HTERT RPE-1 (cell line): Measurements from ENCODE around the gene CACUL1.

Experiments
- in situ Hi-C: fragments of 300-500 bp; cut with MboI; formaldehyde crosslinking; loops from 4 replicates; pipeline ENCODE4 v1.14.3; 2020; ENCODE audit warnings: low sequenced_read_pairs

CACUL1 gene

DNA sequence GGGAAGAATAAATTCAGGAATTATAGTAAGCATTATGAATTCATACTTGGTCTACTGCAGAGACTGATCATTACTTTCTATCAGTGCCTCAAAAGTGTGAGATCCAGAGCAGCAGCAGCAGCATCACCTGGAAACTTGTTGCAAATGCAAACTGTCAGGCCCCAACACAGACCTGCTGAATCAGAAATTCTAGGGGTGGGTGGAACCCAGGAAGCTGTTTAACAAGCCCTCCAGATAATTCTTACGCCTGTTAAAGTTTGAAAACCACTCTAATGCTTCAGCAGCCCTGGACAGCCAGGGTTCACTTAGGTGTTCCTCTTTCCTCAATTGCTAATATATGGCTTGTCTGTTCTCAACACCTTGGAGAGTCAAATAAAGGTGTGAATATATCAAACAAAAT, 19.5 kb downstream of the CACUL1 start:
- in situ Hi-C loops = no loop called here

DNA sequence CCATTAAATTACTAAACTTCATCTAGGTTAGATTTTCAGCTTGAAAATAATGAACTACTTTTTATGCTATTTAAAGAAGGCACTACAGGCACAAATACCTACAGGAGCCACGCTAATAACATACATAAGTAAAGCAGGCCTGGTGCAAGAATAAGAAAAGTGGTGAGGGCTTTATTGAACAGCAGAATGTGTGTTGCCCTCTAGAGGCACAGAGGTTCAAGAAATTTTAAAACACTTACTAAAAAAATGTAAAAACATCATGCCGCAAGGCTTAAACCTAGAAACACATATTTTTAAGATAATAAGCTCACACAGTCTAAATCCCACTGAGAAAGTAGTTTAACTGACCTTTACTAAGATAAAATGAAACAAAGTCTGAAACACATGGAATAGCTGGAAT, 20.3 kb downstream of the CACUL1 start:
- in situ Hi-C loops = no loop called here

DNA sequence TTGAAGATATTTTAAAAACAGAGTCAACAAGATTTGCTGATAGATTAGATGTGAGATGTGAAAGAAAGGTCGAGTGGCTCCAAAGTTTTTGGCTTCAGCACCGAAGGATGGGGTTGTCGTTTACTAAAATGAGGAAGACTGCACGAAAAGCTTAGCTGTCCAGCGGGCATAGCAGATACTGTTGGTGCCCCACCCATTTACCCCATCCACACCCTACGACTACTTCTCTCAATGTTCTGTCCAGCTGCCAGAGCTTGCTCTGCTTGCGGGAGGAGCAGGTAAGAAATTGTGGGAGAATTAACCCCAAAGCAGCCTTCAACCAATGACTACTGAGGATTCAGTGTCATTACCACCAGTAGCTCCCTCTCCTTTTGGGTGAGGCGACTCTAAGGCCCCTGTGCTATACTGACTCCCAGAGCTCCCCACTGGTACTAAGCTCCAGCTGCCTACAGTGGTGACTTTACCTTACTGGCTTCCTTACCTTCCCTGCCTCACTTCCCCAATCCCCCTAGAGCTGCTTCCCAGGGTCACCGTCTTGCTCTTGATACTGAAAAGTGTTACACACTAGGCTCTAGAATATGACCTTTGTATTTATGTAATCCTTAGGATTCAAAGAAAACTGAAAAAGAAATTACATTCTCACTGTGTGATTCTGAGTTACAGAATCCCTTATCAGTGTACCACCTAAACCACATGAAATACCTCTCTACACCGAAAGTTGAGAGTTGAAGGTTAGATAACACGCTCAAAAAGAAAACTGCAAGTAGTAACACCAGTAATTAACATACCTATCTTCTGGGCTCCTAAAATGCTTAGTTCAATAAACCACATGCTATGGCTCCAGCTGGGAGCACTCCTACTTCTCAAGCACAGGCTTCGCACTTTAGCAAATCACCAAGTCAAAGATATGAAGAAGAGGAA, 22.3 kb downstream of the CACUL1 start:
- in situ Hi-C loops = no loop called here

GRCh38 chr10:118730756-118731456, 23.9 kb downstream of the CACUL1 start:
- in situ Hi-C loops = no loop called here

DNA sequence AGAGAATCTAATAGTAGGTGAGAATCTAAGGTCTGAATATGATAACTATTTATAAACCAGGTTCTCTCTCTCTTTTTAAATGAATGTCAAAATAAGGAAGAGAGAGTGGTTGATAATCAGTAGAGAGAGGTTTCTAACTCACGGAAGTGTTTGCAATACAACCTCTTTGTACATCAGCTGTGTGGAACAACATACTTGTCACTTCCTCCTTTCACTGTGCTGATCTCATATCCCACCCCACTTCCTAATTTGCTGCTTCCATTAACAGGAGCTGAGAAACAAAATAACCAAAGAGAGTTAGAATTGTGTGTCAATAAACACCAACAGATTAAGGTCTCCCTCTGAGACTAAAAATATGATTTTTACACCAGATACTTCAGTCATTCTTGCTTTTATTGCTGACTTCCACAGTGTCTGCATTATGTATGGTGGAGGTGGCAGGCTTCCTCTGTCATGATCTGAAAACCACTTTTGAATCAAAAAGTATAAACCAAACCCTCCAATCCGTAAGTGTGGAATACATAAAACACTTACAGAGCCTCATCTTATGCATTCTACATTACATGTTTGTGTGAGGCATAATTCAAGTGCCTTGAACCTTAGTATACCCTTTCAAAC, 25.0 kb downstream of the CACUL1 start:
- in situ Hi-C loops = no loop called here

DNA sequence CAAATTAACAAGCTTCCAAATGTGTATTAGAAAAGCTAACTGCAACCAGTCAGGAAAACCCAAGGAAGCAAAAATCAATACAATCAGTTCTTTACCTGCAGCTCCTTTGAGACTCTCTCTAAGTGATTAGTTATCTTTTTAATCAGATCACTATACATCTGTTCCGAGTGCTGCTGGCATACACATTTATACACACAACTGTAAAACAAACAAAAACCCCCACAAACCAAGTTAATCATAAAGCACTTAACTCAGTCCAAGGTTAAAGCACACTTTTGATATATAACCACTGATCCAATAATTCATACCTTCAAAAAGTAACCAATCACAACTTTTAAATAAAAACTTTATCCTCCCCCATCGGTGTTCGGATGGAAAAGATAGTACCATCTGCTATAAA, 25.6 kb downstream of the CACUL1 start:
- in situ Hi-C loops = no loop called here

DNA sequence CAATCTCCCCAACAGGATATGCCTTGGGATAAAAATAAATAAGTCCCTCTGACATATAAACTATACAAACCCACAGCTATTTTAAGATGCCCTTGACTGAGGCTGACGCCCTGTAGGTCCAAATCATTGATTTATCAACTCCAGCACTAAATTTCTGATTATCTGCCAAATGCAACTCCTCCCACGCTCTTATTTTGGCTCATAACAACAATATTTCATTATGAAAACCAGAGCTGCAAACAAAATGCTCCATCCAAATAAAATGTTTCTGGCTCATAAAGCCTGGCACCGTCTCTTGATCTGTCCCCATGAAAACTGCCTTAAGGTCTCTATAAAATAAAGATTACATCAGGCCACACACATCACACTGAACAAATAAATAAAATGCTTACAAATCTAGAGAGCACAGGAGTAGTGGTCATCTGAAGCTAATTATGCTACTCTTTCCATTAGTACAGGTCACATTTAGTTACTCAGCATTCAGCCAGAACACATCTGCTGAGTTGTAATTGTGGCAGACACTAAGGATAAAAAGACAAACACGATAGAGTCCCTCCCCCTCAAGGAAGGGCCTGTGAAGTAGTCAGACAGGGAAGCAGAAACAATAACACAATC, 28.8 kb downstream of the CACUL1 start:
- in situ Hi-C loops = no loop called here

- in situ Hi-C loops = no loop called here
These were observed 31.3 kb downstream of the CACUL1 start for GRCh38 chr10:118723466-118723865.

DNA sequence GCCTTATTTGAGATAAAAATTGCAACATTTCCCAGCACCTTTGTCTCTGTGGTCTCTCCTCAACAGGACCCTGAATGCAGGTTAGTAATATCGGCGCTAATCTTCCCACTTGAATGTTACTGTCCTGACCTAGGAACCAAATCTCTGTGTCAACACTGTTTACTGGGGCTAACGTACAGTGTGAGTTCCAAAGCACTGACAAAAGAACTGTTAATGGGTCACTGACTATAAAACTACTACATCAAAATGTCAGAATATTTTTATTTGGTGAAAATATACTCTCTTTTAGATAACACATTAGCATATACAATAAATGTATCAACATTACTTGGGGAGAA, 33.3 kb downstream of the CACUL1 start:
- in situ Hi-C loops = no loop called here

GRCh38 chr10:118720685-118721538, 33.9 kb downstream of the CACUL1 start:
- in situ Hi-C loops = no loop called here

DNA sequence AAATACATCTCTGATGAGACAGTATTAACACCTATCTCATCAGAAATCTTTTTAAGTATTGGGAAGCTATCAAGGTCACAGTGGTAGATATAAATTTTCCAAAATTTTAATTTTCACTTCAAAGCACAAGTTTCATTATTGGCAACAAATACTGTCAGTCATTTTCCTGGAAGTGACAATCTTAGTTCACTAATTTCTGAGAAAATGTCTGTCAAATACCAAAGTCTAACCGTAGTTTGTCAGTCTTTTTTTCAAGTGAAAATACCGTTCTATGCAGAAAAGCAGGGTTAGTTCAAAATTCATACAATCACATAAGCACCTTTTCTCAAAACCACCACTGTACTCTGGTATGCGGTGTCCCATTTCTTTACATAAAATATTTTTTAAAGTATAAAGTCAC, 40.4 kb downstream of the CACUL1 start:
- in situ Hi-C loops = no loop called here

- in situ Hi-C loops = no loop called here
These were observed 41.7 kb downstream of the CACUL1 start for GRCh38 chr10:118712930-118713634.

DNA sequence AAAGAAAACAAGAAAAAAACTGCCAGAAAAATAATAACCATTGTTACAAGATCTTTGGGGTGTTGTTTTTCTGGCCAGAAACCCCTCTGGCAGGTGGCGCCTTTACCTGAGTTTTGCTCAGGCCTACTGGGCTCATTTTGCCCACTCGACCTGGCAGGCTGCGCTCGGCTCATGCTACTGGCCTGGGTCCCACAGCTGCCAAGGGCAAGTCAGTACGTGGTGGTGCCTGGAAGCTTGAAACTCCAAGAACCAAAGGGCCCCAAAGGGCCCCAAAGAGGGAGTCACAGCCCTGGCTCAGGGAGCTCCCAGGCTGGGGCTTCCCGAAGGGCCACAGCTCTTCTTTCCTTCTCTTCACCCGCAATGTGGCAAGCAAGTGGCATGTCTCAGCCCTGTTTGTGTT, 42.7 kb downstream of the CACUL1 start:
- in situ Hi-C loops = no loop called here

DNA sequence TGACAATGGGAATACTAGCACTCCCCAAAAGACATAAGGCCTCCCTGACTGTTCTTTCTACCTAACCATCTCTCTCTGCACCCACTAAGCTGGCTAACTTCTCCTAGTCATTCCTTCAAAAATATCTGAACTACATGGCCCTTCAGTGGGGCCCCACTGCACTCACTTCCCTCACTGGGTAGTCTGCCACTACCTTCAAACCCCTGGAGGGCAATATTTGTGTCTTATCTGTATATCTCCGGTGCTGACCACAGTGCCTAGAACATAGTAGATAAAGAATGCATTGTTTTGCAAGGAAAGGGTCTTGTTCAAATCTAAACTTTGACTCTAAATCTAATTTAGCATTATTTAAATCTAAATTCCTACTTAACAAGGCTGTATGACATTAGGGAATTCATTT, 44.3 kb downstream of the CACUL1 start:
- in situ Hi-C loops = no loop called here

DNA sequence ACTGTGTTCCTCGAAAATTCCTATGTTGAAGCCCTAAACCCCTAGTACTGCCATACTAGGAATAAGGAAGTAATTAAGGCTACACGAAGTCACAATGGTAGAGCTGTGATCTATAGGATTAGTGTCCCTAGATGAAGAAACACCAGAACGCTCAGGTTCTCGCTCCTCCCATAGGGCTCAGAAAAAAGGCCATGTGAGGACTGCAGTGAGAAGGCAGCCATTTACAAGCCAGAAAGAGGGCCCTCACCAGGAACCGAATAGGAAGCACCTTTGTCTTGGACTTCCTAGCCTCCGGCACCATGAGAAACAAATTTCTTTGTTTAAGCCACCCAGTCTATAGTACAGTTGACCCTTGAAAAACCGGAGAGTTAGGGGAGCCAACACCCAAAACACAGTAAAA, 46.2 kb downstream of the CACUL1 start:
- in situ Hi-C loops = no loop called here

- in situ Hi-C loops = no loop called here
These were observed 50.1 kb downstream of the CACUL1 start for GRCh38 chr10:118704711-118705110.

DNA sequence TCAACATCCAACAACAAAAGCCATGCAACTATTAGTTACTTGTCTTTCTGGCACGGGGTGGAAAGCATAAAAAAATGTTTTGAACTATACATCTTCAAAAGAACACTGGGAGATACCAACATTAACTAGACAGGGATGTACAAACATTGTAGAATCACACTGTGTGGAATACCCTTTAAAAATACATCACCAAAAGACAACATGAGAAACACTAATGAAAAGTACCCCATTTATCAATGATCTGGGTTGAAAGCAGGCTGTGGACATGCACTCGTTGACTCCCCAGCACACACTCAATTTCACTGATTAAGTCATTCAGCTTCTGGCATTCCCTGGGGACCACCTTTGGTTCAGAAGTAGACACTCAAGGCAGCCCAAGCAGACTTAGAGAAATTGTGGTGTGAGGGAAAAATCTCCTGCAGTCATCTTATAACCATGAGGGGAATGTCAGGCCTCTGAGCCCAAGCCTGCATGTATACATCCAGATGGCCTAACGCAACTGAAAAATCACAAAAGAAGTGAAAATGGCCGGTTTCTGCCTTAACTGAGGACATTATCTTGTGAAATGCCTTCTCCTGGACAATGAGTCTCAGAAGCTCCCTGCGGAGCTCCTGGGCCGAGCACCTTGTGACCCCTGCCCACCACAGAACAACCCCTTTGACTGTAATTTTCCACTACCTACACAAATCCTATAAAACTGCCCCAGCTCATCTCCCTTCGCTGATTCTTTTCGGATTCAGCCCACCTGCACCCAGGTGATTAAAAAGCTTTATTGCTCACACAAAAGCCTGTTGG, 53.0 kb downstream of the CACUL1 start:
- in situ Hi-C loops = no loop called here

DNA sequence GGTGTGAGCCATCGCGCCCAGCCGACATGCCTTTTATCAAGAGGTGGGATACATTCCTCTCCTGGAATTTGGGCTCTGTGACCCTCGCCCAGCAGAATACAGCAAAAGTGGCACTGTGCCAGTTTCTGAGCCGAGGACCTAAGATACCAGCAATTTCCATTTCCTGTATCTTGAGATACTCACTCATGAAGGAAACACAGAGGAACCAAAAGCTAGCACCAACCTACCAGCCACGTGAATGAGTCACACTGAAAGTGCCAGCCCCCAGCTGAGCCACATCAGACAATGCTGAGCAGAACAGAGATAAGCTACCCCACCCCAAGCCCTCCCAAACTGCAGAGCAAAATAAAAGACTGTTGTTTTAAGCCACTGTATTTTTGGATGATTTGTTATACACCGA, 56.3 kb downstream of the CACUL1 start:
- in situ Hi-C loops = no loop called here

- in situ Hi-C loops = no loop called here
These were observed 59.9 kb downstream of the CACUL1 start for GRCh38 chr10:118694848-118695247.
